ENCODE measurements around the gene CACNA1S. TPM values are rescaled to one million over a fixed set of nuclear protein-coding genes. Genes with fewer than 3 reads are reported as not detected.

Gene CACNA1S
- total RNA-seq, 1 donor from 2014 or later = not detected

DNA sequence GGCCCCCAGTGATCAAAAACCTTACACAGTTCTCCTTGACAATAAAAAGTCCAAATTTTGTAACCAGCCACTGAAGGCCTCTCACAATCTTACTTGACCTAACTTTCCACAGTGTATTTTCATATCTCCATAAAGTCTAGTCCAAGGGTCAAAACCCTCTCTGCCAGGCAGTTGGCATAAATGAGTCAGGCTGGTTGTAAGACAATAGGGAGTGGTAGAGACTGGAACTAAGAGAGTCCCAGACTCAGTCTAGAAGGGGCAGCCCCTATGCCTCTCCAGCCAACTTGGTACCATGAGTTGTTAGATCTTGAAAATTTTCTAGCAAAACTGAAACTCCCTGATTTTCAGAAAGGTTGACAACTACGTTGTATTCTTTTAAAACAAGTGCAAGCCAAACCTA, 109.7 kb downstream of the CACNA1S start:
- H3K9me3 Mint-ChIP-seq = no peaks in the 10 kb centered on the region
- H3K27me3 Mint-ChIP-seq (ENCODE audit: low read depth) = no peaks in the 10 kb centered on the region
- TF ChIP-seq, protein P1, sequence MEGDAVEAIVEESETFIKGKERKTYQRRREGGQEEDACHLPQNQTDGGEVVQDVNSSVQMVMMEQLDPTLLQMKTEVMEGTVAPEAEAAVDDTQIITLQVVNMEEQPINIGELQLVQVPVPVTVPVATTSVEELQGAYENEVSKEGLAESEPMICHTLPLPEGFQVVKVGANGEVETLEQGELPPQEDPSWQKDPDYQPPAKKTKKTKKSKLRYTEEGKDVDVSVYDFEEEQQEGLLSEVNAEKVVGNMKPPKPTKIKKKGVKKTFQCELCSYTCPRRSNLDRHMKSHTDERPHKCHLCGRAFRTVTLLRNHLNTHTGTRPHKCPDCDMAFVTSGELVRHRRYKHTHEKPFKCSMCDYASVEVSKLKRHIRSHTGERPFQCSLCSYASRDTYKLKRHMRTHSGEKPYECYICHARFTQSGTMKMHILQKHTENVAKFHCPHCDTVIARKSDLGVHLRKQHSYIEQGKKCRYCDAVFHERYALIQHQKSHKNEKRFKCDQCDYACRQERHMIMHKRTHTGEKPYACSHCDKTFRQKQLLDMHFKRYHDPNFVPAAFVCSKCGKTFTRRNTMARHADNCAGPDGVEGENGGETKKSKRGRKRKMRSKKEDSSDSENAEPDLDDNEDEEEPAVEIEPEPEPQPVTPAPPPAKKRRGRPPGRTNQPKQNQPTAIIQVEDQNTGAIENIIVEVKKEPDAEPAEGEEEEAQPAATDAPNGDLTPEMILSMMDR (IDR thresholded peaks at IDR 0.05; ENCODE audit: unreplicated experiment) = no peak
- DNase-seq (ENCODE audit: low spot score in 2 of 2, unreplicated experiment in 2 of 2) = no peak
- no peak overlapping the region for H3K27ac Mint-ChIP-seq
- no peak overlapping the region for H3K4me3 Mint-ChIP-seq
- H3K4me1 Mint-ChIP-seq = no peaks in the 10 kb centered on the region
- H3K36me3 Mint-ChIP-seq = peaks cover 2% of the 10 kb centered on the region

DNA sequence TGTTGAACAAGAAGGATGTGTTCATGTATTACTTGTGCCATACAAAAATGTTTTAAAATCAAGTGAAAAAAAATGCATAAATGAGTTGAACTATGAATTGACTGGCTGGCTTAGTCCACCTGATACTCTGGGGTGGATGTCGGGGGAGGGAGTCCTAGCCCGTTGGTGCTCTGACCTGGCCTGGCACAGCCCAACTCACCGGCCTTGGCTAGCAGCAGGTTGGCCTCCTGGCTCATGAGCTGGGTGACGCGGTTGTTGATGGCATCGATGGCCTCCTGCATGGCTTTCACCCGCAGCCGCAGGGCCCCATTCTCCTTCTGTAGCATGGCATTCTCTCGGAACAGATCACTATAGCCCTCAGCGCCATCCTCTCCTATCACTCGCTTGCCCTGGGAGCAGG, 110.3 kb downstream of the CACNA1S start:
- H3K4me1 Mint-ChIP-seq = no peaks in the 10 kb centered on the region
- H3K27me3 Mint-ChIP-seq (ENCODE audit: low read depth) = no peaks in the 10 kb centered on the region
- no peaks in the 10 kb centered on the region for H3K9me3 Mint-ChIP-seq
- H3K4me3 Mint-ChIP-seq = no peak overlapping the region
- no peak overlapping the region for H3K27ac Mint-ChIP-seq
- peaks cover 2% of the 10 kb centered on the region for H3K36me3 Mint-ChIP-seq
- TF ChIP-seq, protein P1 (IDR thresholded peaks at IDR 0.05; ENCODE audit: unreplicated experiment) = no peak
- DNase-seq (ENCODE audit: low spot score in 2 of 2, unreplicated experiment in 2 of 2) = no peak

DNA sequence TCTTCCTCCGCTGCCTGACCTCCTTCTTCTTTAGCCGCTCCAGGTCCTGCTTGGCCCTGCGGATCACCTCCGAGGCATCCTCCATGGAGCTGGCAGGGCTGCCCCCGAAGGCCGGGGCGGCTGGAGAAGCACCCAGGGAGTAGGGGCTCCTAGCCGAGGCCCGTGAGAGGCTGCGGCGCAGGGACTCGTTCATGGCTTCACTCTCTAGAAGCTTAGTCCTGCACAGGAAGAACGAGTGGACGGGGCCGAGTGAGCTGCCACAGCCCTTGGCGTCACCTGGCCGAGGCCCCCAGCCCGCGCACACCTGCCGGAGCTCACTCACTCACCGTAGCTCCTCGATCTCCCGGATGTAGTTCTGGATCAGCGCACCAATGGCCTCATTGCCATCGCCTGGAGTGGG, 111.8 kb downstream of the CACNA1S start:
- no peak for DNase-seq (ENCODE audit: low spot score in 2 of 2, unreplicated experiment in 2 of 2)
- Mint-ChIP-seq H3K4me1 (no peaks in the 10 kb centered on the region), H3K36me3 (peaks cover 2% of the 10 kb centered on the region), H3K4me3 (no peak overlapping the region), H3K27ac (no peak overlapping the region), H3K9me3 (no peaks in the 10 kb centered on the region), H3K27me3 (ENCODE audit: low read depth) (no peaks in the 10 kb centered on the region)
- TF ChIP-seq, protein P1 (IDR thresholded peaks at IDR 0.05; ENCODE audit: unreplicated experiment) = no peak

DNA sequence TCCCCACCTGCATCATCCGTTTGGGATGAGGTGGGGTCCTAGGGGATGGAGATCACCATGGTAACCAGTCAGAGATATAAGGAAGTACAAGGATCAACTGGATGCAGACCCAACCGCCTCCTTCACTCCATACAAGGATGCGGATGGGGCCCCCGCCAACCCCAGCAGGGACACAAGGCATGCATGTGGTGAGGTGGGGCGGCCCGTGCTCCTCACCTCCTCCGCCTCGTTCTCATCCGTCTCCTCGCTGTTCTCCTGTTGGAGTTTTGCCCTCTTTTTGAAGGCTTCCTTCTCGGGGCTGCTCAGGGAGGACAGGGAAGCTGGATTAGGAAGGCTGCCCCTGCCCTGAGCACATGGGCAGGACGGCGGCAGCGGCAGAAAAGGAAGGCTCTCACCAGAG, 112.6 kb downstream of the CACNA1S start:
- Mint-ChIP-seq H3K9me3 (no peaks in the 10 kb centered on the region), H3K36me3 (peaks cover 2% of the 10 kb centered on the region), H3K27me3 (ENCODE audit: low read depth) (no peaks in the 10 kb centered on the region), H3K4me1 (no peaks in the 10 kb centered on the region), H3K4me3 (no peak overlapping the region), H3K27ac (no peak overlapping the region)
- TF ChIP-seq, protein P1 (IDR thresholded peaks at IDR 0.05; ENCODE audit: unreplicated experiment) = no peak
- DNase-seq (ENCODE audit: low spot score in 2 of 2, unreplicated experiment in 2 of 2) = no peak

DNA sequence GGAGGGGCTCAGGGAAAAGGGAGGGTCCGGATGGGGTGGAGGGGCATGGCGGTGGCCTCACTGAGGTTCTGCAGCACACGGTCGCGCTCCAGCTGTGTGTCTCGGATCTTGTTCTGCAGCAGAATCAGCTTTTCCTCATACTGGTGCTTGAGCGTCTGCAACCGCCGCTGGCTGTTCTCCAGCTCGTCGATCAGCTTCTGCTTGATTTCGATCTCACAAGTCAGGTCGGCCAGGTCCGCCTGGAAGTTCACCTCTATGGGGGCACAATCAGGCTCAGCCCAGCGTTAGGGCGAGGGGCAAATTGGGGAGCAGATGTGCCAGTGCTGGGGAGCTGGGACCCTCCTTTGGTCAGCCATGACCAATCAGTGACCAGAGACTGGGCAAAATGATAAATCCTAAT, 113.9 kb downstream of the CACNA1S start:
- no peak overlapping the region for H3K4me3 Mint-ChIP-seq
- H3K36me3 Mint-ChIP-seq = peaks cover 2% of the 10 kb centered on the region
- no peaks in the 10 kb centered on the region for H3K4me1 Mint-ChIP-seq
- no peaks in the 10 kb centered on the region for H3K9me3 Mint-ChIP-seq
- DNase-seq (ENCODE audit: low spot score in 2 of 2, unreplicated experiment in 2 of 2) = no peak
- TF ChIP-seq, protein P1 (IDR thresholded peaks at IDR 0.05; ENCODE audit: unreplicated experiment) = no peak
- H3K27me3 Mint-ChIP-seq (ENCODE audit: low read depth) = no peaks in the 10 kb centered on the region
- no peak overlapping the region for H3K27ac Mint-ChIP-seq

Data from mesothelial cell of epicardium (in vitro differentiated cells).